ENCODE results near the gene BPI.
"Not testable (repeated sequence)": the region's sequence is repeated elsewhere in the genome, so short reads cannot be mapped to it uniquely, and the experiment has no call there.

The BPI gene

DNA sequence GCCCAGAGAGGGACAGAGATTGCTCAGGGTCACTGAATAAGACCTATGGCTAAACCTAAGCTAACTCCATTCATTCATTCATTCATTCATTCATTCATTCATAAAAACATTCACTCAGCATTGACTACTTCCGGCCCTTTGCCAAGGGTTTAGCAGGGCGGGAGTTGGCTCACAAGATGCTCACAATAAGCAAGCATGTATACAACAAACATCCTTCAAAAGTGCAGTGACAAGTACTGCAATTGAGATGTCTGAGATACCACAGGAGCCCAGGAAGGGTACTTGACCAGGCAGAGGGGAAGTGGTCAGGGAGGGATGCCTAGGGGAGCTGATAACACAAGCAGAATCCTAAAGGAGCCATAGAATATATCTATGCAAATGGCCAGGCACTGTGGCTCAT lies 25.2 kb upstream of the BPI start:
- no peak for DNase-seq

DNA sequence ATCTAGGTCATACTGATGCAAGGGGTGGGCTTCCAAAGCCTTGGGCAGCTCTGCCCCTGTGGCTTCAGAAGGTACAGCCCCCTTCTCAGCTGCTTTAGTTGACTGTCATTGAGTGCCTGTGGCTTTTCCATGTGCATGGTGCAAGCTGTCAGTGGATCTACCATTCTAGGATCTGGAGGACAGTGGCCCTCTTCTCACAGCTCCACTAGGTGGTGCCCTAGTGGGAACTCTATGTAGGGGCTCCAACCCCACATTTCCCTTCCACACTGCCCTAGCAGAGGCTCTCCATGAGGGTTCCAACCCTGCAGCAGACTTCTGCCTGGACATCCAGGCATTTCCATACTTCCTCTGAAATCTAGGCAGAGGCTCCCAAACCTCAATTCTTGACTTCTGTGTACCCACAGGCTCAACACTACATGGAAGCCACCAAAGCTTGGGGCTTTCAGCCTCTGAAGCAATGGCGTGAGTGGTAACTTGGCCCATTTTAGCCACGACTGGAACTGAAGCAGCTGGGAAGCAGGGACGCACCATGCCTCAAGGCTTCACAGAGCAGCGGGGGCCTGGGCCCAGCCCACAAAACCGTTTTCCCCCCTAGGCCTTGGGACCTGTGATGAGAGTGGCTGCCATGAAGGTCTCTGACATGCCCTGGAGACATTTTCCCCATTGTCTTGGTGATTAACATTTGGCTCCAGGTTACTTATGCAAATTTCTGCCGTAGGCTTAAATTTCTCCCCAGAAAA lies 22.6 kb upstream of the BPI start:
- DNase-seq = not testable (repeated sequence)

DNA sequence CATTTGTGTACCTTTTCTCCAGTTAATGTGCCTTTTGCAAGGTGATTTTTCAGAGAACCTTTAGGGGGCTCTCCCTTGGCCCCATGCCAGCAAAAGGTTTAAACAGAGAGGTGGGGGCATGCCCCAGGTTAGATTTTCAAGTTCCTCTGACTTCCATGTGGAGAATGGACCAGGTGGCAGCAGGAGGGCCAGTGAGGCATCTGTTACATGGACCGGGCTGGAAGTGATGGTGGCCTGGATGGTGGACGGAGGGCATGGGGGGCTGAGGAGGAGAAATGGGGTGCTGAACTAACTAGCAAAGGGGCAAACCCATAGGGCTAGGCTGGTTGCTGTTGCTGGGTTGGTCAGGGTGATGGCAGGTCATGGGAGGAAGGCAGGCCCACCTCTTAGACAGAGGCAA lies 20.7 kb upstream of the BPI start:
- DNase-seq = no peak

DNA sequence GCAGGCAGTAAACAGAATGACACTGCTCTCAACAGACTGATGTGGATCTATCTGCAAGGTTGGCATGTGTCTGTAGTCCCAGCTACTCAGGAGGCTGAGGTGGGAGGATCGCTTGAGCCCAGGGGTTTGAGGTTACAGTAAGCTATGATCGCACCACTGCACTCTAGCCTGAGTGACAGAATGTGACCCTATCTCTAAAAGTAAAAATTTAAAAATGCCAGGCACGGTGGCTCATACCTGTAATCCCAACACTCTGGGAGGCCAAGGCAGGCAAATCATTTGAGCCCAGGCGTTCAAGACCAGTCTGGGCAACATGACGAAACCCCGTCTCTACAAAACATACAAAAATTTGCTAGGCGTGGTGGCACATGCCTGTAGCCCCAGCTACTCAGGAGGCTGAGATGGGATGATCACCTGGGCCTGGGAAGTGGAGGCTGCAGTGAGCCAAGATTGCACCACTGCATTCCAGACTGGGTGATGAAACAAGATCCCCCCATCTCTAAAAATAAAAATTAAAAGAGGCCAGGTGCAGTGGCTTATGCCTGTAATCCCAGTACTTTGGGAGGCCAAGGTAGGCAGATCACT lies 19.8 kb upstream of the BPI start:
- DNase-seq = not testable (repeated sequence)

DNA sequence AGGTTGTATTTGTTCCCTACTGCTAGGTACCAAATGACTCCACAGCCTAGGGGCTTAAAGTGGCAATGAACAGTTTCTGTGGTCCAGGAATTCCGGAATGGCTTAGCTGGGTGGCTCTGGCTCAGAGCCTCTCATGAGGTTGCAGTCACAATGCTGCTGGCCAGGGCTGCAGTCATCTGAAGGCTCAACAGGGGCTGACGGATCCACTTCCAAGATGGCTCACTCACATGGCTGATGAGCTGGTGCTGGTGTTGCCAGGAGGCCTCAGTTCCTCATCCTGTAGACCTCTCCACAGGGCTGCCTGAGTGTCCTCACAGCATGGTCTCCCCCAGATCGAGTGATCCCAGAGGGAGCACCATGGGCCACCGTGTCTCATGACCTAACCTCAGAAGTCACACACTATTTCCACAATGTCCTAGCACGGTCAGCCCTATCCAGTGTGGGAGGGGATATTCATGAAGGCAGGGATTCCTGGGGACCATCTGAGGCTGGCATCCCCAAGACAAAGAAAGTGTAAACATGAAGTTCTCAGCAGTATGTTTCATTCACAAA lies 19.0 kb upstream of the BPI start:
- no peak for DNase-seq

DNA sequence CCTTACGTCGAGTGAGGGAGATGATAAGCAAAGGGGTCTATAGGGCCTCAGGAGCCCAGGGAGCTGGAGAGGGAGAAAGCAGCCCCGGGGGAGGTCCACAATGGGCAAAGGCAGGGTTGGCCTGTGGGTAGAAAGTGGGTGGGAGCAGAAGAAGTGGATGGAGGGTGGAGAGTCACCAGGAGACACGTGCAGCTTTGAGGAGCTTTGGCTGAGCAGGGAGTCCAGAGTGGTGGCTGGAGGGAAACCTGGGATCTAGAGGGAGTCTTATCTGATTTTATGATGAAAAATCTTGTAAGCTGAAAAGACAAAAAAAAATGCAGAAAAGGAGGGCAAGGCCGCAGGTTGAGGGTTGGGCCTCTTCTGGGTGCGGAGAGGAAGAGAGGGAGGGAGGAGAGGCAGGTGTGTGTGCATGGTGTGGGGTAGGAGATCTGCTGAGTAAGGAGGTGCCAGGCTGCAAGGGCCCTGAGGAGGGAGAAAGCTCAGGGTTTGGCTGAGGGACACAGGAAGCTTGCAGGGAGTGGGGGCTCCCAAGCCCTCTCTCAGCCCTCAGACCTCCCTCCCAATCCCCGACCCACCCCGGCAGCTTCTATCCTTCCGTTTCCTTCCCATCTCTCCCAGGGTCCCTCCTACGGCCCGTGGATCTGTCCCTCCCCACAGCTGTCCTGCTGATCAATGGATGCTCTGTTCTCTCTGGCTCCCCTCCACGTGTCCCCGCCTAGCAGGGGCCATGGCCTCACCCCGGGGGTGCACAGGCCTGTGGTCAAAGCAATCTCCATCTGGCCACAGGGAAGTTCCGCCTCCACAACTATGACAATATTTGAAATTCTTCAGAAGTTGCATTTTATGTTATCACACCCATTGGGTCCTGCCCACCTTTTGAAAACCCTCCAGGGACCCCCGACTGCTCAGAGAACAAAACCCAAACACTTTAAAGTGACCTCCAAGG lies 17.1 kb upstream of the BPI start:
- DNase-seq = peak; percentile 57

DNA sequence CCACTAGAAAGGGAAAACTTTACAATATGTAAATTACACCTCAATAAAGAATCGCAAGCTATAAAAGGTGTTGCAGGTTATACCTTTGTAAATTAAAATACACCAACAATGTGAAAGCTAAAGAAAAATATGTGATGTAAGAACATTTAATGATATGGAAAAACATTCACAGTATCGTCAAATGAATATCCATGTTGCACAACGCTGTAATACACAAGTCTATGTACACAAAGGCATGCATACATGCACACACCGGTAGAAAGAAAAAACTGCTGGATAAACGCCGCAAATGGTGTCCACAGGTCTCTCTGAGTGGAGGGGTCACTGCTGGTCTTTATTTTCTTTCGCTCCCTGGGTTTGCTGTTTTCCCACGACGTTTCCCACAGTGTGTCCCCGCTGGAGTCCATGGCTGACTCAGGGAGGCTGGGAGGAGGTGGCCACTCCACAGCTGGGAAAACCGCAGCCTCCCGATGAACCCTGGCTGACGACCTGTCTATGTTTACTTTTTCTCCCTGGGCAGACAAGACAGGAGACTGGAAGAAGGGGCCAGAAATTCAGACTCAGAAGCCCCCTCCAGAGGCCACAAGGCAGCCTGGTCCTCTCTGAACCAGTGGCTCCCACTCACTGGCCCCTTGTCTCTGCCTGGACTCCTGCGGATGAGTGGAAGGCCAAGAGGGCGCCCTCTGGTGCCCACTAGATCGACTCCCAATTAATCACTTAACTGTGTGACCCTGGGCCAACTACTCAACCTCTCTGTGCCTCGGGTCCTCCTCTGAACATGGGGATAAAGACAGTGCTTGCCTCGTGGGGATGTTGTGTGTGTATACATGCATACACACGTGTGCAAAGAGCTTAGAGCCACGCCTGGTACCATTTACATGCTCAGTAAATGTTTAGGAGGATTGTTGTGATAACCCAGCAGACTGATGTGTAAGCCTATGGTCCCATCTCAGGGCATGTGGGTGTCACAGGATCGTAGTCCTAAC lies 12.8 kb upstream of the BPI start:
- DNase-seq = no peak

DNA sequence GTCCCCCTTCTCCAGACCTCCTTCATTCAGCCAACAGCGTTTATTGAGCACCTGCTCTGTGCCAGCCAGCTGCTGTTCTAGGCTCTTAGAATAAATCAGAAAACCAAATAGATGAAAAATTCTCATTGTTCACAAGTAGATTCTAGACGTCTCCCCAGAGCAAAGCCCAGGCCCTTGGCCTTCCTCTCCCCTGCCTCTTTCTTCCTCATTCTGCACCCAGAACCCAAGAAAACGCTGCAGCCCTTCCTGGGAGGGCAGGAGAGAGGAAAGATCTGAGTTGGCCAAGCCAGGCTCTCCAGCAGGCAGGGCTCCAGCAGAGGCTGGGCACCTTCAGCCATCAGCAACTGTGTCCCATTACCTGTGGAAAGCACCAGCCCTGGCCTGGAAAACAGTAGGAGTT lies 12.0 kb upstream of the BPI start:
- DNase-seq = no peak

DNA sequence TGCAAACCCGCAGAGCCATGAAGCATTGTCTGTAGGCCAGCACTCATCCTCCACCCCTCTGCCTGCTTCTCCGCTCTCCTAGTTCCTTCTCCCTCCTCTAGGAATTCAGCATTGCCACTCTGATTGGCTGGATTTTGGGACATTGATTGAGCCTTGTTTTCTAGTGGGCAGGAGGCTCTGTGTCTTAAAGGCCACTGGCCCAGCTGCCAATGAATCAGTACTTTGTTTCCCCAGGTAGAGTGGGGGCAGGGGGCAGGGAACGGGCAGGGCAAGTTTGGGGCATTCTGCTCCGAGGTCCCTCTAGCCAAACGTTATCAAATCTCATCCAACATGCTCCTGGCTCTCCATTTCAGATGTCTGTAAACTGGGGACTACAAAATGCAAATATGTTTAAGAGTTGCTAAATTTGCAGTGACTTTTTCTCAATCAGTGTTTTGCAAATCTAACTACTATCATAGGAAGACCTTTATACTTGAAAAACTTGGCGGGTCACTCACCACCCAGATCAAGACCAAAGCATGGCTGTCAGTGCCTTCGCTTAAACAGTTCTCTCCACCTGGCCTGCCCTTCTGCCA lies 10.4 kb upstream of the BPI start:
- no peak for DNase-seq

DNA sequence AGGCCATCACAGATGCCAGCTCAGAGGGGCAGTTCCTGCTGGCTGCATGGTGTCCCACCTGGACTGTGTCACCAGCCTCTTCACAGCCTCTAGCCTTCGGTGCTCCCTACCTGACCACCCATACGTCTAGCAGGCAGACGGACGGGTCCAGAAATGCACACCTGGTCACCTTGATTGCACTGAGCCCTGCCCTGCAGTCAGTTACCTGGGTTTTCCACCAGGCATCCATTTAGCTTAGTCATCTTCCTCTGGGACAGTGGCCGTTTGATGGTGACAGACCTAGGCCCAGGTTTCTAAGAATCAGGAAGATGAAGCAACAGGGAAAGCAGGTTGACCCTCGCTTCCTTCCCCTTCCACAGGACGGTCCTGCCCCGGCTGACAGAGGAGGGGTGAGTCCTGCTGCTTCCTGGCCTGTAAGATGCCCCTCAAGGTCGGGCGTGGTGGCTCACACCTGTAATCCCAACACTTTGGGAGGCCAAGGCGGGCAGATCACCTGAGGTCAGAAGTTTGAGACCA lies 9.8 kb upstream of the BPI start:
- DNase-seq = no peak

DNA sequence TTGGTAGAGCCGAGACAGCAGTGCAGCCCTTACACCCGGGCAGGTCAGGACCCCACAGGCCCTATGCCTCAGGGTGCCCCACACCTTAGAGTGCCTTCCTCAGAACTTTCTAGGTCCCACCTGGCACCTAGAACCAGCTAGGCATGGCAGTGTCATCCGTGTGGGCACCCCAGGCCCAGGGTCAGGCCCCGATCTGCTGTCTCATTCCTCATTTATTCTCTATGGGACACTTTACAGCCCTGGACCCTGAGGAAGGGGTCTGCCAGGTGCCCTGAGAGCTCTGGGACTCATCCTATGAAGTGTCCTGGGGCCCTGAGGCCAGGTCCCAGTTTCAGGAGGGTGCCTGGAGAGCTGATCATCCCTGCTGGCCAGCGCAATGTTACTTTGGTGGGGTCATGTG lies 8.1 kb upstream of the BPI start:
- no peak for DNase-seq

DNA sequence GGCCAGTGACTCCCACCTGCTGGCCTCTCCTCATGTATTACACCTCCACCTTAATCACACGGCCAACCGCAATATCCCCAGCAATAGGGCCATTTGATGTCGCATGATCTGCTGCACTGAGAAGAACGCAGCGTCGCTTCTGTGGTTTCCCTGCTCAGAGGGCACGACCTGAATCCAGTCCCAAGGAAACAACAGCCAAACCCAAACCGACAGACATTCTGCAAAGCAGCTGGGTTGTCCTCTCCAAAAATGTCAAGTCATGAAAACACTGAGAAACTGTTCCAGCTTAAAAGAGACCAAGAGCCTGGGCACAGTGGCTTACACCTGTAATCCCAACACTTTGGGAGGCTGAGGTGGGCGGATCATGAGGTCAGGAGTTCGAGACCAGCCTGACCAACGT lies 7.5 kb upstream of the BPI start:
- no peak for DNase-seq

DNA sequence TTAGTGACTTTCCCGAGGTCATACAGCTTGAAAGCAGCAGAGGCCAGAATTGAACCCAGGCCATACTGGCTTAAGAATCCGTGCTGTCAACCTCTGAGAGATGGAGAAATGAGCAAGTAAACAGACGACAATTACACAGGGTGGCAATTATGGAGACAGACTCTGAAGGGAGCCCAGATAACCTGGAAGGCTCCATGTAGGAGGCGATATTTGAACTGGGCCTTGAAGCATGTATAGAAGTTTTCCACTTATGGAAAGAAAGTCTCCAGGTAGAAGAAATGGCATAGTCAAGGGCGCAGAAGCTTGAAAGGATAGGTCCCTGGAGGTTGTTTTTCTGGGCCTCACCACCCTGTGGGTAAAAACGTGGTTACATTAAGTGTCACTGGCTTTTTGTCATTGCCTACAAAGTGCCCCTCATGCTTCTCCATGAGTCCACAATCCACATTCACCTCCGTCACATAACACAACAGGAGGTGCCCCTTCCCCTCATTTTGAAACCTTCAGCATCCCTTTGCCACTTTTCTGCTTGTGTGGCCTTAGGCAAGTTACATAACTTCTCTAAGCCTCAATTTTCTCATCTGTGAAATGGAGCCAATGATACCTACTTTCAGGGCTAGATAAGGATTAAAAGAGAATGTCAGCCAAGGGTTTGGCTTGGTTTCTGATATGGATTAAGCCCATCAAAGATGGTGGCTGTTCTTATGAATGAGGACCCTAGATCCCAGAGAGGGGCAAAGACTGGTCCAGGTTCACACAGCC lies 5.9 kb upstream of the BPI start:
- no peak for DNase-seq

DNA sequence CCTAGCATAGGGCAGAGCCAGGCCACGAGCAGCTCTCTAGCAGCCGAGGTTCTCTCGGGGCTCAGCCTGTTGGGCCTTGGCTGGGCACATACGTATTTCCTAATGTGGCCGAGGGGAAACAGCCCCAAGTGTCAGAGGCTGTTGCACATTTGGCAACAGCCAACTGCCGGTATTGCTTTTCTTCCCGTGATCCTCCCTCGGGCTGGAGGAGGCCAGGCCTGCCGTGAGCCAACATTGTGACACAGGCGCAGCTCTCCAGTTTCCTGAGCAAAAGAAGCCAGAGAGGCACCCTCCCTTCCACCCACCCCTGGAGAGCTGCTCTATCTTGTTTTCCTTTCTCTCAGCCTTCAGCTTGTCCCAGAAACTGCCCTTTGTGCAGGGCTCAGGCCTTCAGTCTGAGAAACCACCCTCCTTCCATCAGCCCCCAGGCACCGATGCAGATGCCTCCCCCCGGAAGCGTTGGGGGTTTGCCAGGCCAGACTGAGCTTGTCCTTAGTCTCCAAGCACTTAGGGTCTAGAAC lies 5.1 kb upstream of the BPI start:
- no peak for DNase-seq

DNA sequence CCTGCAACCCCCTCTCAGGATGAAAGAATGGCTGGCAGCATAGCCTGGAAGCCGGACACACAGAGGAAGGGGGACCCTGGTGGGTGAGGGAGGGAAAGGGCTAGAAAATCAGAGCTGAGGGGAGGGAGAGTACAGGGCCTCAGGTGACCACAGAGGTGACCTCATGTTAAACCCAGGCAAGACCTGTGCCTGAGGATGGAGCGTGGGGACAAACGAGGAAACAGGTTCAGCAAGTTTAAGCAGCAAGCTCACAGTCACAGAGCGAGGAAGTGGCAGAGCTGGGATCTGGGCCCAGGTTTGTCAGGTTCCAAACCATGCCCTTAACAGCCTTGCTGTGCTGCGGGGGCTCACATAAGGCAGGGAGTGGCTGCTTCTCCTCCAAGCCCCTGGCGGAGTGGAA lies 4.0 kb upstream of the BPI start:
- no peak for DNase-seq

DNA sequence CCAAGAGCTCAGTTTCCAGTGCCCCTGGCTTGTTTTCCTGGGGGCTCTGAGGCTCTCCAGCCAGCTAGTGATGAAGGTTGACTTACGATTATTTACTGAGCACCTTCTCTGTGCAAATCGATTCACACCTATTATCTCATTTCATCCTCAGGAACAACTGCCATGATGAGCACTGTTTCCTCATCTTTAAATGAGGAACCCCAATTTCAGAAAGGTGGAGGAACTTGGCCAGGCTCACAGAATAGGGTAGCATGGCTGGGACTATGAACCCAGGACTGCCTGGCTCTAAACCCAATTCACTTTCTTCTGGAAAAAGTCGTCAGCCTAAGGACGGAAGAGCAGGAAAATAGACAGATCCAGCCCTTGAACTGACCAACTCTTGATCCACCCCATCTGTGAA lies 3.5 kb upstream of the BPI start:
- DNase-seq = no peak

DNA sequence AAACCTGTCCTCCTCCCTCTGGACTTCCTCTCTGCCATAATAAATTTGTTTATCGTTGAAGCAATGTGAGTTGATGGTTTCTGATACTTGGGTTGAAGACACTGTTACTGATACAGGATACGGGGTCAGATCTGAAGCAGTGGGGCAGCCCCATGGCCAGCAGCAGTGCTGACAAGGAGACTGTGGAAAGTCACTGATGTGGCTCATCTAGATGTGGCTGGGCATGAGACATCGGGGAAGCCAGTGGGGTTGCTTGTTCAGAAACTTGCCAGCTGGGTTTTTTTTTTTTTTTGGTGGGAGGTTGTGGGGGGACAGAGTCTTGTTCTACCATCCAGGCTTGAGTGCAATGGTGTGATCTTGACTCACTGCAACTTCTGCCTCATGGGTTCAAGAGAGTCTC lies 2.6 kb upstream of the BPI start:
- no peak for DNase-seq

DNA sequence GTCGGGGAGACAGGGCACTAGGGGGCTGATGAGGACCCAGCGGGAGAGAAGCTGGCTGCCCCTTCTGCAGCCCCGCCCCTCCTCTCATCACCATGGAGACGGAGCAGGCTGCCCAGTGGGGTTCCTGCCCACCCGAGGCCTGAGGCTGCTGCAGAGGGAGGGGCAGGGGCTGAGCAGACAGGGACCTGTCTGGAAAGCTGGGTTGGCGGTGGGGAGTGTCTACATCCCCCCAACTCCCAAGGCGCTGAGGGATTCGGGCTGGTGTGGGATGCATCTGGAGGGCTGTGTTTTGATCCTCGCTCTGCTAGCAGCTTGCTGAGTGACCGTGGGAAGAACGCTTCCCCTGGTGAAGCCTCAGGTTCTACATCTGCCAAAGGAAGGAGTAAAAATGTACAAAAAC lies 1.2 kb upstream of the BPI start:
- peak; percentile 76 for DNase-seq

DNA sequence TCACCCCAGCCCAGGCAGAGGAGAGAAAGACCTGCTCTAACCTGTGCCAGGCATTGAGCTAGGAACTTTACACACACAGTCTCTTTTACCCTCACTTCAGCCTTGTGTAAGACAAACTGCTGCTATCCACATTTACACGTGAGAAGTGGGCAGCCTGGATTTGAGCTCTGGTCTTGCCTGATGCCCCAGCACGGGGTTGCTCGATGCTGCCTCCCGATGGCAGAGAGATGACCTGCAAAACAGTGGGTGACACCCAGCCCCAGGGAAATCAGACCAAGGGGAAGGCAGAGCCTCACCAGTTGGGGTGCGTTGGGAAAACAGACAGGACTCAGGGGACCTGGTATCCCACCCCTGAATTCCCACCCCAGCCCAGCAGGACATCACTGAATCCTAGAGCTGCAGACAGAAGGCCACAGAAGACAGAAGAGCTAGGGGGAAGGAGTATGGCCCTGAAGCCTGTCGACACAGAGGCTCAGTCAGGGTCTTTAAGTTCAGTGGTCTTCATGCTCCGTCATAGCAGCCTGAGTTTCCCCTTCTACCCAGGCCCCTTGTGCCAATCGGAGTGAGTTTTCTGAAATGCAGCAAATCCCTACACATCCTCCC lies 990 bp downstream of the BPI start:
- no peak for DNase-seq

DNA sequence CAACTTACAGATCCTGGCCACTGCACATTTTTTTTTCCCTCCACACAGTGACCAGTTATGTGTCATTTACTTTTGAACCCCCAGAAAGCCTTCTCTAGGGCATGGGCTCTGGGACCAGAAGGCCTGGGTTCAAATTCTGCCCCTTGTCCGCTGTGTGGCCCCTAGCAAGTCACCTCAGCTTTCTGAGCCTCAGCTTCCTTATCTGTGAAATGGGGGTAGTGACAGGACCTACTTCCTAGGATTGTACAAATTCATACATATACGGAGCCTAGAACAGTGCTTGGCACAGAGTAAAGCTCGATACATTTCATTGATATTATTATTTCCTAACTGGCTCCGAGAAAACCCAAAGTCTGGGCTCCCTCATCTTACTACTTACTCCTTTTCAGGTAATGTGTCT lies 1.6 kb downstream of the BPI start:
- no peak for DNase-seq

Data from retina (tissue), 1 donor.